GM12865 (cell line): ENCODE data around the gene ERP27.
A peak's percentile ranks its signal among the peaks of the same experiment; 100 is the strongest.

Experiments
- DNase-seq: peaks from one replicate; pipeline ENCODE4 v3.0.0; 2010; ENCODE audit warnings: low read depth
- H3K4me3 ChIP-seq: 2 replicates; pipeline ENCODE4 v1.5.1; 2011; ENCODE audit warnings: mild to moderate bottlenecking, low read depth, low read length, control low read depth
- TF ChIP-seq, protein P1 (sequence below): IDR thresholded peaks from 2 replicates; pipeline ENCODE4 v1.5.1; 2011; ENCODE audit warnings: low read length, control low read depth, low read depth, inconsistent platforms; ENCODE audit not compliant: insufficient read depth; ENCODE audit errors: missing control alignments

Gene ERP27

DNA sequence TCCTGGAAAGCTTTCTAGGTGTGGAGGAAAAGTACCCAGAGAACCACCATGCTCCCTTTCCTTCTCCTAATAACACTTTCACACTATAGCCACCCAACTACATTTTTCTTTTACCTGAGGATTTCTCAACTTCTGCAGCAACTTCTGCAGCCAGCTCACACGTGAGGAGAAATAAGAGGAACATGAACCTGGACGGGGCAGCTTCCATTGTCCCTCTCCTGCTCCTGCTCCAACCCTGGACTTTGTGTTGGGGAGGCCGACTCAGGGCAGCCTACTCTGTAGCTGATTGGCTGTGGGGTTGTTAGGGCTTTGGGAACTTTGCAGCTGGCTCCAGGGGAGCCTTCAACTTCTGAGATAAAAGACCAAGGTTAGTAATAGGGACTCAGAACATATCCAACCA is at the start of gene ERP27:
TSS of gene ERP27 (minus strand) at position 237 of the 400 bp plus-strand sequence. CDS start at position 208, 29 bp downstream.
- TF ChIP-seq, protein P1, sequence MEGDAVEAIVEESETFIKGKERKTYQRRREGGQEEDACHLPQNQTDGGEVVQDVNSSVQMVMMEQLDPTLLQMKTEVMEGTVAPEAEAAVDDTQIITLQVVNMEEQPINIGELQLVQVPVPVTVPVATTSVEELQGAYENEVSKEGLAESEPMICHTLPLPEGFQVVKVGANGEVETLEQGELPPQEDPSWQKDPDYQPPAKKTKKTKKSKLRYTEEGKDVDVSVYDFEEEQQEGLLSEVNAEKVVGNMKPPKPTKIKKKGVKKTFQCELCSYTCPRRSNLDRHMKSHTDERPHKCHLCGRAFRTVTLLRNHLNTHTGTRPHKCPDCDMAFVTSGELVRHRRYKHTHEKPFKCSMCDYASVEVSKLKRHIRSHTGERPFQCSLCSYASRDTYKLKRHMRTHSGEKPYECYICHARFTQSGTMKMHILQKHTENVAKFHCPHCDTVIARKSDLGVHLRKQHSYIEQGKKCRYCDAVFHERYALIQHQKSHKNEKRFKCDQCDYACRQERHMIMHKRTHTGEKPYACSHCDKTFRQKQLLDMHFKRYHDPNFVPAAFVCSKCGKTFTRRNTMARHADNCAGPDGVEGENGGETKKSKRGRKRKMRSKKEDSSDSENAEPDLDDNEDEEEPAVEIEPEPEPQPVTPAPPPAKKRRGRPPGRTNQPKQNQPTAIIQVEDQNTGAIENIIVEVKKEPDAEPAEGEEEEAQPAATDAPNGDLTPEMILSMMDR: no peak
- no peak within 1 kb of the TSS for H3K4me3 ChIP-seq
- no peak for DNase-seq

DNA sequence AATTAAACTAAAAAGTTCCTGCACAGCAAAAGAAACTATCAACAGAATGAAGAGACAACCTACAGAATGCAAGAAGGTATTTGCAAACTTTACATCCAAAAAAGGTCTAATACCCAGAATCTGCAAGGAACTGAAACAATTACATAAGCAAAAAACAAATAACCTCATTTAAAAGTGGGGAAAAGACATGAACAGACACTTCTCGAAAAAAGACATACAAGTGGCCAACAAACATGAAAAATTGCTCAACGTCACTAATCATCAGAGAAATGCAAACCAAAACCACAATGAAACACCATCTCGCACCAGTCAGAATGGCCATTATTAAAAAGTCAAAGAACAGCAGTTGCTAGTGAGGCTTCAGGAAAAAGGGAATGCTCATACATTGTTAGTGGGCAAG is 49.7 kb upstream of the ERP27 start:
- DNase-seq: peak; percentile 39
- TF ChIP-seq, protein P1: no peak
- no peak overlapping the region for H3K4me3 ChIP-seq

DNA sequence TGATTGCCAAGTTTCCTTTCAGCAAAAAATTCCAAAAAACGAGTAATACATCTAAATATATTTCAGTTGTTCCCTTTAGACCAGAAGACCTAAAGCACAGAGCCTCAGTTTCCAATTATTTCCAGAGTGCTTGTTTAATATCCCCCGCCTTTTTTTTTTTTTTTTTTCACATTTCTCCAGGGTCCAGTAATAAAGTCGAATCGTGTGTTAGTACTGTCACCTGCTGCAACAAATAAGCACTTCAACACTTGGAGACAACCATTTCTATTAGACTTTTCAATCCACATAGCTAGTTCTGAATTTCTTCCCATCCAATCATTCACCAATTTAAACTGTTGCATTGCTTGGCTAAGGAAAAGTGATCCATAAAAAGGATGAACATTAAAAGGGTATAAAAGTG is 48.1 kb upstream of the ERP27 start:
- DNase-seq: no peak
- no peak overlapping the region for H3K4me3 ChIP-seq
- TF ChIP-seq, protein P1: peak; percentile 7

DNA sequence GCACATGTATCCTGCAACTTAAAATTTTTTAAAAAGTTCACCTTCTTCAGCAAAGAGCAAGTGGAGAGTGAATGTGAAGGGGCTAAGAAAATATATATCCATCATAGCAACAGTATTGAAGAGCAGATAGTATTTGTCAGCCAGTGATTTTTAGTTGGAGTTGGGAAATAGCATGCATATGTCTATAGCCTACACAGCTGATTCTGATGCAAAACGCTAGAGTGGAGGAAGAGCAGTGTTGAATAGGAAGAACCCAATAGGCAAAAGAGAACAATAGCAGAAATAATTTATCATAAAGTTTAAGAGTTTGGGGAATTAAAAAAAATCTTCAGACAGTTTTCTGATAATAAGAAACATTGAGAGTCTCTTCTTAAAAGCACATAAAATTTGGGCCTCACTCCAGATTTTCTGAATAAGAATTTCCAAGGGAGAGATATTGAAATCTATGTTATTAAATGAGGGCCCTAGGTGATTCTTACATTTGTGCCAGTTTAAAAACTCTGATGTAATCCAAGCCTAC is 46.5 kb upstream of the ERP27 start:
- no peak for DNase-seq
- TF ChIP-seq, protein P1: no peak
- H3K4me3 ChIP-seq: no peak overlapping the region

- no peak for DNase-seq
- H3K4me3 ChIP-seq: no peak overlapping the region
- TF ChIP-seq, protein P1: no peak
Measured at GRCh38 chr12:14984036-14984435, 45.7 kb upstream of the ERP27 start.

- TF ChIP-seq, protein P1: no peak
- H3K4me3 ChIP-seq: no peak overlapping the region
- no peak for DNase-seq
Measured at GRCh38 chr12:14982991-14983390, 44.7 kb upstream of the ERP27 start.

GRCh38 chr12:14982562-14982961 is 44.2 kb upstream of the ERP27 start:
- TF ChIP-seq, protein P1: no peak
- no peak for DNase-seq
- H3K4me3 ChIP-seq: no peak overlapping the region
